Fibroblast of lung (primary cell): ENCODE data around the gene RASA2. TPM values are rescaled to one million over a fixed set of nuclear protein-coding genes. Genes with fewer than 3 reads are reported as not detected.

ENCODE experiments used
- DNase-seq, 2 donors: peaks; one replicate each; pipeline versions ENCODE4 v3.0.0 to v3.0.0-alpha.2; 2010; ENCODE audit warnings: low read depth in 2 of 2
- H2AFZ ChIP-seq: 2 replicates; pipeline ENCODE4 v1.5.1; 2012; ENCODE audit warnings: low read length, control low read depth, inconsistent platforms
- H3K27ac ChIP-seq: 2 replicates; pipeline ENCODE4 v1.5.1; 2011; ENCODE audit warnings: low read length, control low read depth; ENCODE audit not compliant: insufficient read depth
- H3K27me3 ChIP-seq: 2 replicates; pipeline ENCODE4 v1.5.1; 2011; ENCODE audit warnings: mild to moderate bottlenecking, low read length; ENCODE audit not compliant: control insufficient read depth, insufficient read depth
- H3K36me3 ChIP-seq: 2 replicates; pipeline ENCODE4 v1.5.1; 2011; ENCODE audit warnings: low read length; ENCODE audit not compliant: control insufficient read depth, insufficient read depth
- H3K4me1 ChIP-seq: 2 replicates; pipeline ENCODE4 v1.5.1; 2011; ENCODE audit warnings: low read length; ENCODE audit not compliant: control insufficient read depth, insufficient read depth; ENCODE audit errors: extremely low read depth
- H3K4me2 ChIP-seq: 2 replicates; pipeline ENCODE4 v1.5.1; 2011; ENCODE audit warnings: low read length, control low read depth; ENCODE audit not compliant: insufficient read depth; ENCODE audit errors: extremely low read depth
- H3K4me3 ChIP-seq, 4 experiments: fragments of 200-600 bp in 1 of 4; sonication (generic) in 1 of 4; replicated peaks in 1 of 4; 2 replicates each; pipeline ENCODE4 v1.5.1; 2011 to 2016; ENCODE audit warnings: low read length in 4 of 4, low read depth in 3 of 4, mild to moderate bottlenecking in 3 of 4, control low read depth in 2 of 4, inconsistent platforms in 1 of 4, mixed read lengths in 1 of 4; ENCODE audit not compliant: insufficient read depth in 1 of 4; ENCODE audit errors: control extremely low read depth in 1 of 4
- H3K79me2 ChIP-seq: 2 replicates; pipeline ENCODE4 v1.5.1; 2012; ENCODE audit warnings: mild to moderate bottlenecking, low read length, inconsistent platforms; ENCODE audit not compliant: control insufficient read depth, insufficient read depth
- H3K9ac ChIP-seq: 2 replicates; pipeline ENCODE4 v1.5.1; 2011; ENCODE audit warnings: mild to moderate bottlenecking, low read length, control low read depth; ENCODE audit not compliant: insufficient read depth
- H3K9me3 ChIP-seq: 2 replicates; pipeline ENCODE4 v1.5.1; 2012; ENCODE audit warnings: low read depth, low read length; ENCODE audit not compliant: control insufficient read depth, insufficient read depth
- H4K20me1 ChIP-seq: 2 replicates; pipeline ENCODE4 v1.5.1; 2011; ENCODE audit warnings: low read length; ENCODE audit not compliant: control insufficient read depth, insufficient read depth; ENCODE audit errors: extremely low read depth
- CTCF ChIP-seq, 2 donors: IDR thresholded peaks in 1 of 2; conservative IDR thresholded peaks in 1 of 2; 1 replicate in 1 of 2; 2 replicates in 1 of 2; pipeline ENCODE4 v1.5.1; 2011 to 2012; ENCODE audit warnings: low read length in 2 of 2, control low read depth in 1 of 2, inconsistent platforms in 1 of 2, low read depth in 1 of 2, mild to moderate bottlenecking in 1 of 2
- EZH2 ChIP-seq: IDR thresholded peaks from 2 replicates; pipeline ENCODE4 v1.5.1; 2012; ENCODE audit warnings: low read length, control low read depth, mild to moderate bottlenecking; ENCODE audit errors: missing control alignments
- polyA plus RNA-seq, 2 donors: library from polyadenylated mRNA; depleted of rRNA in 1 of 2; stranded (reverse) in 1 of 2; unstranded in 1 of 2; fragments of >200 nt; gene quantifications; 2 replicates each; pipeline ENCODE4 v1.2.1, GENCODE V29; 2011 to 2012; ENCODE audit warnings: missing spikeins in 1 of 2
- total RNA-seq: library from RNA; depleted of rRNA; stranded (reverse); fragments of >200 nt; gene quantifications from 2 replicates; pipeline ENCODE4 v1.2.1, GENCODE V29; 2014

The RASA2 gene
- total and polyA plus RNA-seq, 2 donors (not counting 1 experiment from before 2014, with no cell fraction given): 10.0 to 11.4 TPM

DNA sequence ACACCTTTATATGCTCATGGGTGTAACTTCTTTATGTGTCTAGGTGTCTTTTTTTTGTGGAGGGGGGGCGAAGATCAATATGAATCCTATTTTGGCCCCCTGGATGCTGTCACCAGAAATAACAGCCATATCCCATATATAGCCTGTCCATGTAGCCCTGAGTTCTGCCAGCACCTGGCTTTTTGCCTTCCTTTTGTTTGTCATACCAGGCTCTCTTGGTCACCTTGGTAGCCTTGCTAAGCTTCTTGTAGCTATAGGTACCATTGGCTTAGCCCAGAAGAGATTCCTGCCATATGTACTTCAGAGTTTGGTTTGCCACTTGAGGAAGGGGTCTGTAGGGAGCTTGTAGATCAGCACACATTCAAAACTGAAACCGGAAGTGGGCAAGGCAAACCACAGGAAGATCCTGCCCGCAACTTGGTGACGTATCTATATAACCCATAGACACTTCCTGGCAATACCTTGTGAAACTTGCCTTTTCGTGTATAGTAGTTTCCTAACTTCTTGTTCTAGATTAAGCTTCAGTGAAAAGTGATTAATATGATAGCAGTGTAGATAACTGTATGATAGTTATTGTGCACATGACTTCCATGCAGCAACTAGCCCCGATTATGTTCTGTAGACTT lies 11.9 kb downstream of the RASA2 start:
- H3K27ac ChIP-seq: no peak overlapping the region
- no peaks in the 10 kb centered on the region for H3K4me1 ChIP-seq
- no peak overlapping the region for H3K4me2 ChIP-seq
- H2AFZ ChIP-seq: no peak overlapping the region
- no peaks in the 10 kb centered on the region for H4K20me1 ChIP-seq
- no peaks in the 10 kb centered on the region for H3K27me3 ChIP-seq
- H3K36me3 ChIP-seq: no peaks in the 10 kb centered on the region
- H3K9me3 ChIP-seq: no peaks in the 10 kb centered on the region
- peaks cover 70% of the 10 kb centered on the region for H3K79me2 ChIP-seq
- H3K4me3 ChIP-seq: no peak overlapping the region
- no peak for DNase-seq
- TF ChIP-seq CTCF (conservative IDR thresholded peaks at IDR 0.05 in 1 of 2, IDR thresholded peaks at IDR 0.05 in 1 of 2; ENCODE audit: low read depth in 1 of 2, low read length in 2 of 2) (no peak), EZH2 (no peak)
- H3K9ac ChIP-seq: no peak overlapping the region

DNA sequence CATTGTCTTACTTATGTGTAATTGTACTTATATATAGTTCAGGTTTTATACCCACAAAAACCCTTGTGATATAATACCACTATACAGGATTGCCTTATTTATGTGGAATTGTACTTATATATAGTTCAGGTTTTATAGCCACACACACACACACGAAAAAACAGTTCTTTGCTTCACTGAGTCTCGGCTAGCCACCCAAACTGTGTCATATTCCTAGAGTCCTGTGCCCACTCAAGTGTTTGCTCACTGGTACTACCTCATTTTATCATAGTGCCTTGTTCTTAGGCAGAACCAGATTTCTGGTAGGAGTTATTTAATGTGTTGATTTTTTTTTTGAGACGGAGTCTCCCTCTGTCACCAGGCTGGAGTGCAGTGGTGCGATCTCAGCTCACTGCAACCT lies 12.5 kb downstream of the RASA2 start:
- H3K79me2 ChIP-seq: peaks cover 69% of the 10 kb centered on the region

GRCh38 chr3:141499965-141500364 lies 13.1 kb downstream of the RASA2 start:
- Histone ChIP-seq H3K4me2 (no peak overlapping the region), H4K20me1 (no peaks in the 10 kb centered on the region)
- DNase-seq: no peak

More for the DNA sequence above, 12.5 kb downstream of the RASA2 start:
- H2AFZ ChIP-seq: no peak overlapping the region
- H3K4me2 ChIP-seq: no peak overlapping the region
- H3K4me3 ChIP-seq: no peak overlapping the region
- H3K4me1 ChIP-seq: no peaks in the 10 kb centered on the region
- H3K9me3 ChIP-seq: no peaks in the 10 kb centered on the region
- H3K9ac ChIP-seq: no peak overlapping the region
- H3K27me3 ChIP-seq: no peaks in the 10 kb centered on the region
- no peak for DNase-seq
- H4K20me1 ChIP-seq: no peaks in the 10 kb centered on the region
- no peaks in the 10 kb centered on the region for H3K36me3 ChIP-seq
- no peak for TF ChIP-seq CTCF (conservative IDR thresholded peaks at IDR 0.05 in 1 of 2, IDR thresholded peaks at IDR 0.05 in 1 of 2; ENCODE audit: low read depth in 1 of 2, low read length in 2 of 2)
- no peak for TF ChIP-seq EZH2
- H3K27ac ChIP-seq: no peak overlapping the region

More at GRCh38 chr3:141499965-141500364, 13.1 kb downstream of the RASA2 start:
- H3K9ac ChIP-seq: no peak overlapping the region
- no peaks in the 10 kb centered on the region for H3K9me3 ChIP-seq
- no peak overlapping the region for H2AFZ ChIP-seq
- H3K27ac ChIP-seq: no peak overlapping the region
- H3K79me2 ChIP-seq: peaks cover 70% of the 10 kb centered on the region
- H3K4me3 ChIP-seq: no peak overlapping the region
- TF ChIP-seq EZH2 (no peak), CTCF (conservative IDR thresholded peaks at IDR 0.05 in 1 of 2, IDR thresholded peaks at IDR 0.05 in 1 of 2; ENCODE audit: low read depth in 1 of 2, low read length in 2 of 2) (no peak)
- H3K27me3 ChIP-seq: no peaks in the 10 kb centered on the region
- no peaks in the 10 kb centered on the region for H3K36me3 ChIP-seq
- H3K4me1 ChIP-seq: no peaks in the 10 kb centered on the region
